HTERT RPE-1 (cell line): Measurements from ENCODE around the gene ADARB2.

Experiments
- in situ Hi-C: fragments of 300-500 bp; cut with MboI; formaldehyde crosslinking; loops from 4 replicates; pipeline ENCODE4 v1.14.3; 2020; ENCODE audit warnings: low sequenced_read_pairs

The ADARB2 gene

GRCh38 chr10:1532636-1533035 lies 204.7 kb downstream of the ADARB2 start:
- in situ Hi-C loops, result no loop called here

- in situ Hi-C loops, result no loop called here
These were observed 205.3 kb downstream of the ADARB2 start for GRCh38 chr10:1531883-1532597.

- in situ Hi-C loops, result no loop called here
These were observed 206.3 kb downstream of the ADARB2 start for GRCh38 chr10:1530871-1531517.

- in situ Hi-C loops, result no loop called here
These were observed 207.4 kb downstream of the ADARB2 start for GRCh38 chr10:1529806-1530413.

GRCh38 chr10:1527951-1528350 lies 209.4 kb downstream of the ADARB2 start:
- in situ Hi-C loops, result no loop called here

GRCh38 chr10:1526436-1527055 lies 210.8 kb downstream of the ADARB2 start:
- in situ Hi-C loops, result no loop called here

GRCh38 chr10:1525354-1526162 lies 211.8 kb downstream of the ADARB2 start:
- in situ Hi-C loops, result no loop called here

GRCh38 chr10:1524540-1524939 lies 212.8 kb downstream of the ADARB2 start:
- in situ Hi-C loops, result no loop called here

GRCh38 chr10:1523221-1523620 lies 214.1 kb downstream of the ADARB2 start:
- in situ Hi-C loops, result no loop called here

- in situ Hi-C loops, result no loop called here
These were observed 215.1 kb downstream of the ADARB2 start for GRCh38 chr10:1522237-1522636.

- in situ Hi-C loops, result no loop called here
These were observed 215.6 kb downstream of the ADARB2 start for GRCh38 chr10:1521741-1522140.

- in situ Hi-C loops, result no loop called here
These were observed 216.3 kb downstream of the ADARB2 start for GRCh38 chr10:1520909-1521565.

- in situ Hi-C loops, result no loop called here
These were observed 217.9 kb downstream of the ADARB2 start for GRCh38 chr10:1519391-1519790.

GRCh38 chr10:1517684-1518083 lies 219.6 kb downstream of the ADARB2 start:
- in situ Hi-C loops, result no loop called here

GRCh38 chr10:1516492-1517165 lies 220.7 kb downstream of the ADARB2 start:
- in situ Hi-C loops, result no loop called here

GRCh38 chr10:1515780-1516491 lies 221.4 kb downstream of the ADARB2 start:
- in situ Hi-C loops, result no loop called here

GRCh38 chr10:1515121-1515779 lies 222.1 kb downstream of the ADARB2 start:
- in situ Hi-C loops, result no loop called here

- in situ Hi-C loops, result no loop called here
These were observed 222.6 kb downstream of the ADARB2 start for GRCh38 chr10:1514681-1515080.

GRCh38 chr10:1513221-1513620 lies 224.1 kb downstream of the ADARB2 start:
- in situ Hi-C loops, result no loop called here
